HepG2 (cell line): Measurements from ENCODE around the gene CTU2. TPM values are rescaled to one million over a fixed set of nuclear protein-coding genes. Genes with fewer than 3 reads are reported as not detected.

Experiments used
- ATAC-seq: fragments of 200-7000 bp; cut with Tn5 transposase; 3 replicates; pipeline ENCODE4 v1.9.1; 2020; ENCODE audit warnings: mild to moderate bottlenecking, moderate library complexity
- BruUV-seq: library from RNA; stranded (reverse); fragments of 400-500 nt; replicated peaks from 2 replicates; lab custom pipeline; 2021; lab: Mats Ljungman, UMichigan
- CTCF ChIA-PET: fragments of 300-600 bp; formaldehyde crosslinking; extraction: SDS; loops from one replicate; lab custom pipeline; 2021; ENCODE audit warnings: low total read pairs, inconsistent platforms, low intra/inter-chr PET ratio; lab: Yijun Ruan, JAX
- POLR2A ChIA-PET: fragments of 350-600 bp; sonication (Branson Sonifier 250); formaldehyde crosslinking; loops from one replicate; lab custom pipeline; 2020; ENCODE audit warnings: antibody characterized with exemption, inconsistent platforms; lab: Yijun Ruan, JAX
- DNase-seq: peaks from one replicate; pipeline ENCODE4 v3.0.0-alpha.2; 2015; ENCODE audit warnings: low spot score
- FAIRE-seq: peaks from 3 replicates; lab custom pipeline; 2011; peaks lifted over from hg19 to GRCh38; lab: Jason Lieb, UNC
- H2AFZ ChIP-seq: one replicate; pipeline ENCODE4 v1.6.1; 2011; ENCODE audit warnings: low read length, inconsistent platforms
- H3K27ac ChIP-seq: fragments of 300-600 bp; 3 replicates; pipeline ENCODE4 v1.8.0; 2011; ENCODE audit warnings: mixed run types, mild to moderate bottlenecking, mixed read lengths, low read length, inconsistent platforms; ENCODE audit not compliant: insufficient read depth; ENCODE audit errors: extremely low read length
- H3K27me3 ChIP-seq, 2 experiments: fragments of 200-600 bp in 1 of 2; 2 replicates in 1 of 2; 3 replicates in 1 of 2; pipeline versions ENCODE4 v1.6.0 to v1.8.0; 2011; ENCODE audit warnings: low read length in 2 of 2, mild to moderate bottlenecking in 2 of 2, moderate library complexity in 2 of 2, inconsistent platforms in 1 of 2; ENCODE audit not compliant: insufficient read depth in 2 of 2, control insufficient read depth in 1 of 2
- H3K36me3 ChIP-seq, 2 experiments: fragments of 200-600 bp in 1 of 2; replicated peaks in 1 of 2; 2 replicates in 1 of 2; 3 replicates in 1 of 2; pipeline versions ENCODE4 v1.5.1 to v1.8.0; 2011; ENCODE audit warnings: low read length in 2 of 2, inconsistent platforms in 1 of 2; ENCODE audit not compliant: insufficient read depth in 2 of 2, control insufficient read depth in 1 of 2
- H3K4me1 ChIP-seq: 2 replicates; pipeline ENCODE4 v1.5.1; 2012; ENCODE audit warnings: low read length, inconsistent platforms; ENCODE audit not compliant: insufficient read depth
- H3K4me2 ChIP-seq: 2 replicates; pipeline ENCODE4 v1.6.0; 2011; ENCODE audit warnings: low read depth, low read length, inconsistent platforms
- H3K4me3 ChIP-seq, 3 experiments: fragments of 200-600 bp in 1 of 3; sonication (generic), shearing (Covaris generic) in 1 of 3; replicated peaks in 1 of 3; 2 replicates each; pipeline ENCODE4 v1.5.1; 2011 to 2016; ENCODE audit warnings: low read length in 3 of 3, inconsistent platforms in 2 of 3, low read depth in 2 of 3, mild to moderate bottlenecking in 2 of 3, control low read depth in 1 of 3, mixed read lengths in 1 of 3; ENCODE audit not compliant: insufficient read depth in 1 of 3
- H3K79me2 ChIP-seq: one replicate; pipeline ENCODE4 v1.6.1; 2011; ENCODE audit warnings: low read length, inconsistent platforms; ENCODE audit not compliant: insufficient read depth
- H3K9ac ChIP-seq: 2 replicates; pipeline ENCODE4 v1.6.0; 2011; ENCODE audit warnings: mild to moderate bottlenecking, low read depth, low read length, inconsistent platforms; ENCODE audit not compliant: insufficient read depth
- H3K9me3 ChIP-seq: 2 replicates; pipeline ENCODE4 v1.5.1; 2012; ENCODE audit warnings: mild to moderate bottlenecking, low read length
- H4K20me1 ChIP-seq: 2 replicates; pipeline ENCODE4 v1.6.0; 2011; ENCODE audit warnings: inconsistent platforms, mild to moderate bottlenecking, low read length, moderate library complexity; ENCODE audit not compliant: insufficient read depth
- MIER3 ChIP-seq: IDR thresholded peaks from 2 replicates; pipeline ENCODE4 v1.6.1; 2016; ENCODE audit warnings: missing compliant biosample characterization, borderline replicate concordance
- SP2 ChIP-seq: sonication (generic); formaldehyde crosslinking; IDR thresholded peaks from 2 replicates; pipeline ENCODE4 v1.5.1; 2020; ENCODE audit warnings: mild to moderate bottlenecking, missing genetic modification reagents
- ZC3H13 ChIP-seq: sonication (generic); formaldehyde crosslinking; IDR thresholded peaks from 2 replicates; pipeline ENCODE4 v1.8.1; 2023; ENCODE audit warnings: mild to moderate bottlenecking, missing genetic modification reagents, moderate library complexity
- ZZZ3 ChIP-seq: sonication (generic); formaldehyde crosslinking; IDR thresholded peaks from 2 replicates; pipeline ENCODE4 v1.4.0; 2020; ENCODE audit warnings: missing genetic modification reagents, mild to moderate bottlenecking, borderline replicate concordance
- WGBS: methylation state at CpG from one replicate; pipeline ENCODE4 v1.1.6; 2017; ENCODE audit warnings: low lambda C conversion rate; 5-methylcytosine and 5-hydroxymethylcytosine counted together
- in situ Hi-C: cut with HindIII; loops from 2 replicates; pipeline ENCODE4 v1.10.0; 2017; ENCODE audit warnings: low pct_unique_long_range_greater_than_20kb; ENCODE audit not compliant: extremely low pct_ligation_motif_present
- intact Hi-C: fragments of 100-400 bp; cut with micrococcal nuclease; formaldehyde crosslinking; loops from one replicate; pipeline ENCODE4 v1.10.0; 2022; ENCODE audit not compliant: unreplicated experiment
- polyA plus RNA-seq, 8 experiments: library from polyadenylated mRNA; depleted of rRNA in 3 of 8; stranded (reverse) in 7 of 8; unstranded in 1 of 8; fragments of >200 nt; fragmentation: Illumina TruSeq in 4 of 8; extraction: Trizol in 4 of 8; gene quantifications; 2 replicates each; pipeline versions ENCODE4 v1.2.1 to v1.2.3, GENCODE V29; 2011 to 2016; ENCODE audit warnings: low read depth in 4 of 8, missing spikeins in 1 of 8, mixed read lengths in 1 of 8; ENCODE audit not compliant: insufficient read depth in 1 of 8
- total RNA-seq, 5 experiments: library from RNA; depleted of rRNA; stranded (reverse); fragments of >200 nt; fragmentation: Illumina TruSeq; extraction: Trizol; gene quantifications; 2 replicates each; pipeline ENCODE4 v1.2.3, GENCODE V29; 2016; ENCODE audit warnings: low read depth in 1 of 5
- TF ChIP-seq, protein P1 (sequence below): sonication (generic); formaldehyde crosslinking; IDR thresholded peaks from 2 replicates; pipeline ENCODE4 v1.5.0; 2020; ENCODE audit warnings: mild to moderate bottlenecking, missing genetic modification reagents, borderline replicate concordance
- TF ChIP-seq, protein P2 (sequence below): IDR thresholded peaks from 2 replicates; pipeline ENCODE4 v1.6.1; 2012; ENCODE audit warnings: low read length, improper control_type of control experiment

Gene CTU2
- total and polyA plus RNA-seq, 2 of the 13 experiments (the other 11 are each of a cell fraction or from before 2014, with no cell fraction given): 13.3 to 21.9 TPM

DNA sequence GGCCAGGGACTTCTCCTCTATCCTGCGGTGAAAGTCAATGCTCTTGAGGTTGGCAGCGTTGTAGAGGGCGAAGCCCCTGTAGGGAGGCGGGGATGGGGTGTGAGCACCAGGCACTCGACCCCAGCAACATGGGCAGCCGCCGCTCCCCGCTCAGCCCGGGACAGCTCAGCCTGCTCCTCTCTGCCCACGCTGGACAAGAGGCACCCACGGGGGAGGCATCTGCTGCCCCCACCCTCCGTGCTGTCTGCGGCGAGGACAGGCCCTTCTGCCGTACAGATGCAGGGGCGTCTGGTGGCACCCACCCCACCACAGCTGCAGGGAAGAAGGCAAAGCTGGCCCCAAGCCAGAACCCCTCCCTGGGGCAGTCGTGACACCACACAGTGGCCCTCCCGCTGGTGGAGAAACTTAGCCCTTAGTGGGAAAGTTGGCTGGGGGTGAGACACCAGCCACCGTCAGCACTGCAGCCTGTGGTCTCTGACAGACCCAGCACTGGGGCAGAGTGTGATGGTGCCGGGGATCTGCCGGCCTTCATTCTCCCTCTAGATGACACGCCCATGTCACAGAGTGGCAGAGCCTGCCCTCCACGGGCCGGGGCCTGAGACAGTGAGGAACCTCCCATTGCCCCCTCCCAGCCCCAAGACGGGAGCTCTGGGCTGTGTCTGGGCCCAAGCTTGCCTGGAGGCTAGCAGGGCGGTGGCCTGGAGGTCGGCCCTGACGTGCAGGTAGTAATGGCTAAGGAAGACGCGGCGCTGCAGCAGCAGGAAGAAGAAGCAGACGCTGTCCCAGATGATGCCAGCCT is 19.5 kb downstream of the CTU2 start (continued):
- TF ChIP-seq MIER3 (CRISPR knock-in tag) (no peak), ZC3H13 (CRISPR knock-in tag) (no peak), SP2 (CRISPR knock-in tag) (no peak)
- TF ChIP-seq, protein P1, sequence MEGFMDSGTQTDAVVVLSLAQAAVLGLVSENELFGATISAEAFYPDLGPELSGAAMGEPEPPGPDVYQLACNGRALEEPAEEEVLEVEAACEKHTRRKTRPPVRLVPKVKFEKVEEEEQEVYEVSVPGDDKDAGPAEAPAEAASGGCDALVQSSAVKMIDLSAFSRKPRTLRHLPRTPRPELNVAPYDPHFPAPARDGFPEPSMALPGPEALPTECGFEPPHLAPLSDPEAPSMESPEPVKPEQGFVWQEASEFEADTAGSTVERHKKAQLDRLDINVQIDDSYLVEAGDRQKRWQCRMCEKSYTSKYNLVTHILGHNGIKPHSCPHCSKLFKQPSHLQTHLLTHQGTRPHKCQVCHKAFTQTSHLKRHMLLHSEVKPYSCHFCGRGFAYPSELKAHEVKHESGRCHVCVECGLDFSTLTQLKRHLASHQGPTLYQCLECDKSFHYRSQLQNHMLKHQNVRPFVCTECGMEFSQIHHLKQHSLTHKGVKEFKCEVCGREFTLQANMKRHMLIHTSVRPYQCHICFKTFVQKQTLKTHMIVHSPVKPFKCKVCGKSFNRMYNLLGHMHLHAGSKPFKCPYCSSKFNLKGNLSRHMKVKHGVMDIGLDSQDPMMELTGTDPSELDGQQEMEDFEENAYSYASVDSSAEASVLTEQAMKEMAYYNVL (CRISPR knock-in tag): no peak

DNA sequence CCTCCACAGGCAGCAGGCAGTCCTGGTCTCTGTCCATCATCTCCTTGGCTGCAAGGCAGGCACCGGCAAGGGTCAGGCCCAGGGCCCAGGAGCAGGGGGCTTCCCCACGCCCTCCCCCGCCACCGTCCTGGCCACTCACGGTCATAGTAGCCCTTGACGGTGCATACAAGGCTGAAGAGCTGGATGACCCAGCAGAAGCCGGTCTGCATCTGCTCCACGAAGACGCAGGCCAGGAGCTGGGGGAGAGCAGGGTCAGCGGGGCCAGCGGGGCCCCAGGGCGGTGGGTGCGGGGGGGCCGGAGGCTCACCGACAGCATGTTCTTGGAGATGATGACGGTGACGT is 20.1 kb downstream of the CTU2 start:
- POLR2A ChIA-PET: no interaction called here
- DNase-seq: no peak
- Histone ChIP-seq H3K9ac (no peak overlapping the region), H3K4me3 (no peak overlapping the region)
- TF ChIP-seq, protein P2, sequence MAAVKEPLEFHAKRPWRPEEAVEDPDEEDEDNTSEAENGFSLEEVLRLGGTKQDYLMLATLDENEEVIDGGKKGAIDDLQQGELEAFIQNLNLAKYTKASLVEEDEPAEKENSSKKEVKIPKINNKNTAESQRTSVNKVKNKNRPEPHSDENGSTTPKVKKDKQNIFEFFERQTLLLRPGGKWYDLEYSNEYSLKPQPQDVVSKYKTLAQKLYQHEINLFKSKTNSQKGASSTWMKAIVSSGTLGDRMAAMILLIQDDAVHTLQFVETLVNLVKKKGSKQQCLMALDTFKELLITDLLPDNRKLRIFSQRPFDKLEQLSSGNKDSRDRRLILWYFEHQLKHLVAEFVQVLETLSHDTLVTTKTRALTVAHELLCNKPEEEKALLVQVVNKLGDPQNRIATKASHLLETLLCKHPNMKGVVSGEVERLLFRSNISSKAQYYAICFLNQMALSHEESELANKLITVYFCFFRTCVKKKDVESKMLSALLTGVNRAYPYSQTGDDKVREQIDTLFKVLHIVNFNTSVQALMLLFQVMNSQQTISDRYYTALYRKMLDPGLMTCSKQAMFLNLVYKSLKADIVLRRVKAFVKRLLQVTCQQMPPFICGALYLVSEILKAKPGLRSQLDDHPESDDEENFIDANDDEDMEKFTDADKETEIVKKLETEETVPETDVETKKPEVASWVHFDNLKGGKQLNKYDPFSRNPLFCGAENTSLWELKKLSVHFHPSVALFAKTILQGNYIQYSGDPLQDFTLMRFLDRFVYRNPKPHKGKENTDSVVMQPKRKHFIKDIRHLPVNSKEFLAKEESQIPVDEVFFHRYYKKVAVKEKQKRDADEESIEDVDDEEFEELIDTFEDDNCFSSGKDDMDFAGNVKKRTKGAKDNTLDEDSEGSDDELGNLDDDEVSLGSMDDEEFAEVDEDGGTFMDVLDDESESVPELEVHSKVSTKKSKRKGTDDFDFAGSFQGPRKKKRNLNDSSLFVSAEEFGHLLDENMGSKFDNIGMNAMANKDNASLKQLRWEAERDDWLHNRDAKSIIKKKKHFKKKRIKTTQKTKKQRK: no peak
- TF ChIP-seq ZZZ3 (CRISPR knock-in tag): 0 out of 2 replicates have a peak, but pooled peaks have one; percentile 30
- TF ChIP-seq, all 625 proteins: peak for 1
- H3K9me3 ChIP-seq: no peaks in the 10 kb centered on the region
- in situ Hi-C loops (no loop called here), intact Hi-C loops (no loop called here)
- BruUV-seq: no TSS peak
- H3K4me1 ChIP-seq: no peaks in the 10 kb centered on the region
- FAIRE-seq (no peak), ATAC-seq (no peak)
- no peak overlapping the region for H3K4me2 ChIP-seq
- CTCF ChIA-PET: no interaction called here
- no peak overlapping the region for H2AFZ ChIP-seq
- no peaks in the 10 kb centered on the region for H3K27me3 ChIP-seq
- H3K79me2 ChIP-seq: no peaks in the 10 kb centered on the region
- H4K20me1 ChIP-seq: no peaks in the 10 kb centered on the region
- peaks cover 52 to 74% of the 10 kb centered on the region in 2 experiments; a peak in 4 of 5 replicates for H3K36me3 ChIP-seq
- H3K27ac ChIP-seq: no peak overlapping the region
- 98% methylated on average over 10 of the region's 17 CpGs for WGBS
